C4-2B (cell line): ENCODE results near the gene GPR63.

Experiments used
- CTCF ChIP-seq: fragments of 450-650 bp; conservative IDR thresholded peaks from 2 replicates; pipeline ENCODE4 v1.5.1; 2017; ENCODE audit warnings: mild to moderate bottlenecking
- ZFX ChIP-seq: fragments of 450-650 bp; IDR thresholded peaks from 2 replicates; pipeline ENCODE4 v1.6.1; 2017

- TF ChIP-seq CTCF (no peak), ZFX (no peak)
Observed at GRCh38 chr6:96841345-96841744, 4.1 kb upstream of the GPR63 start.
